Measurements from ENCODE around the gene WDR45B. TPM values are rescaled to one million over a fixed set of nuclear protein-coding genes. Genes with fewer than 3 reads are reported as not detected.

The WDR45B gene
- total RNA-seq, 3 donors from 2014 or later: 74.2 to 118 (median 83.9) TPM

DNA sequence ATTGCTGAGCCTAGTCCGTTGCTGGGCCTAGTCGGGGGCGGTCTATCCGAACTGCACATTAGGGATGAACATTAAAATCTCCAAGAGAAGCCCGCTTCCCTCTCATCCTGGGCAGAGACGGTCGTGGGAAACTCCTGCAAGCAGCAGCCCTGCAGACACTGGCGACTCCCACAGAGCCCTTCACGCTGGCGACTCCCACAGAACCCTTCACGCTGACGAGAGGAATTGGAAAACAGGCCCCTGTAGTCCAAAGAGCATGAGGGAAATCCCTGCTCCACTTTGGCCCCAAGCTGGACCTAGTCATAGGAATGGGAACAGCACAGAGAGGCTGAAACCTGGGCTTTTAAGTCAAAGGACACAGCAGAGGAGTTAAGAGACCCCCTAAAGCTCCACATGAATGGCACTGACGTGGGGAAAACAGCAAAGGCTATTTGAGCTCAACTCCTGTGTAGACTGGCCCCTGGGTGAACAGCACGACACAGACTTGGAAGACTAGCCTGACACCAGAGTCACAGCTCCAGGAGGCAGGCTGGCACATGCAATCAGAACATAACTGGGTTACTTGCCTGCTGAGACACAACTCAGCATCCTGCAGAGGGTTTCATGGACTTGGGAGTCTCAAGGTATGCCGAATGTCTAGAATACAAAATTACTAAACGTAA is 42.2 kb downstream of the WDR45B start:
- H3K4me3 ChIP-seq: no peak overlapping the region
- H3K4me1 ChIP-seq: no peaks in the 10 kb centered on the region
- H3K27ac ChIP-seq: no peak overlapping the region
- no peak for TF ChIP-seq POLR2AphosphoS5 (IDR thresholded peaks at IDR 0.05)
- TF ChIP-seq, protein P1, sequence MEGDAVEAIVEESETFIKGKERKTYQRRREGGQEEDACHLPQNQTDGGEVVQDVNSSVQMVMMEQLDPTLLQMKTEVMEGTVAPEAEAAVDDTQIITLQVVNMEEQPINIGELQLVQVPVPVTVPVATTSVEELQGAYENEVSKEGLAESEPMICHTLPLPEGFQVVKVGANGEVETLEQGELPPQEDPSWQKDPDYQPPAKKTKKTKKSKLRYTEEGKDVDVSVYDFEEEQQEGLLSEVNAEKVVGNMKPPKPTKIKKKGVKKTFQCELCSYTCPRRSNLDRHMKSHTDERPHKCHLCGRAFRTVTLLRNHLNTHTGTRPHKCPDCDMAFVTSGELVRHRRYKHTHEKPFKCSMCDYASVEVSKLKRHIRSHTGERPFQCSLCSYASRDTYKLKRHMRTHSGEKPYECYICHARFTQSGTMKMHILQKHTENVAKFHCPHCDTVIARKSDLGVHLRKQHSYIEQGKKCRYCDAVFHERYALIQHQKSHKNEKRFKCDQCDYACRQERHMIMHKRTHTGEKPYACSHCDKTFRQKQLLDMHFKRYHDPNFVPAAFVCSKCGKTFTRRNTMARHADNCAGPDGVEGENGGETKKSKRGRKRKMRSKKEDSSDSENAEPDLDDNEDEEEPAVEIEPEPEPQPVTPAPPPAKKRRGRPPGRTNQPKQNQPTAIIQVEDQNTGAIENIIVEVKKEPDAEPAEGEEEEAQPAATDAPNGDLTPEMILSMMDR (IDR thresholded peaks at IDR 0.05): no peak
- no peak for TF ChIP-seq POLR2A (IDR thresholded peaks at IDR 0.05)
- intact Hi-C loops (cut with DNase I; ENCODE audit: low total_unique reads): no loop called here
- no peak for DNase-seq (ENCODE audit: low spot score in 2 of 2)
- H3K27me3 ChIP-seq: no peaks in the 10 kb centered on the region
- peaks cover 4% of the 10 kb centered on the region for H3K36me3 ChIP-seq
- no peaks in the 10 kb centered on the region for H3K9me3 ChIP-seq

GRCh38 chr17:82604532-82604931 is 43.7 kb downstream of the WDR45B start:
- Histone ChIP-seq H3K27me3 (no peaks in the 10 kb centered on the region), H3K4me1 (no peaks in the 10 kb centered on the region), H3K4me3 (no peak overlapping the region), H3K36me3 (peaks cover 4% of the 10 kb centered on the region), H3K27ac (no peak overlapping the region), H3K9me3 (no peaks in the 10 kb centered on the region)
- intact Hi-C loops (cut with DNase I; ENCODE audit: low total_unique reads): no loop called here
- no peak for DNase-seq (ENCODE audit: low spot score in 2 of 2)
- no peak for TF ChIP-seq POLR2A (IDR thresholded peaks at IDR 0.05)
- no peak for TF ChIP-seq POLR2AphosphoS5 (IDR thresholded peaks at IDR 0.05)
- TF ChIP-seq, protein P1 (IDR thresholded peaks at IDR 0.05): no peak

- intact Hi-C loops (cut with DNase I; ENCODE audit: low total_unique reads): no loop called here
- H3K4me1 ChIP-seq: no peaks in the 10 kb centered on the region
- TF ChIP-seq POLR2AphosphoS5 (IDR thresholded peaks at IDR 0.05) (peak in 2 of 3 donors; percentile 27 to 44), POLR2A (IDR thresholded peaks at IDR 0.05) (no peak)
- TF ChIP-seq, protein P1 (IDR thresholded peaks at IDR 0.05): no peak
- H3K27me3 ChIP-seq: no peaks in the 10 kb centered on the region
- no peak for DNase-seq (ENCODE audit: low spot score in 2 of 2)
- H3K36me3 ChIP-seq: peaks cover 4% of the 10 kb centered on the region
- H3K9me3 ChIP-seq: no peaks in the 10 kb centered on the region
- no peak overlapping the region for H3K4me3 ChIP-seq
- H3K27ac ChIP-seq: peak overlapping the region in 1 of 2 donors; percentile 2
Measured at GRCh38 chr17:82603981-82604448, 44.2 kb downstream of the WDR45B start.

GRCh38 chr17:82602986-82603710 is 45.1 kb downstream of the WDR45B start:
- H3K27ac ChIP-seq: no peak overlapping the region
- no peaks in the 10 kb centered on the region for H3K9me3 ChIP-seq
- TF ChIP-seq POLR2A (IDR thresholded peaks at IDR 0.05) (no peak), POLR2AphosphoS5 (IDR thresholded peaks at IDR 0.05) (no peak)
- TF ChIP-seq, protein P1 (IDR thresholded peaks at IDR 0.05): no peak
- no peak overlapping the region for H3K4me3 ChIP-seq
- H3K27me3 ChIP-seq: no peaks in the 10 kb centered on the region
- DNase-seq (ENCODE audit: low spot score in 2 of 2): no peak
- H3K36me3 ChIP-seq: peaks cover 4% of the 10 kb centered on the region
- intact Hi-C loops (cut with DNase I; ENCODE audit: low total_unique reads): no loop called here
- H3K4me1 ChIP-seq: no peaks in the 10 kb centered on the region

- TF ChIP-seq POLR2A (IDR thresholded peaks at IDR 0.05) (no peak), POLR2AphosphoS5 (IDR thresholded peaks at IDR 0.05) (no peak)
- TF ChIP-seq, protein P1 (IDR thresholded peaks at IDR 0.05): no peak
- H3K4me1 ChIP-seq: no peaks in the 10 kb centered on the region
- no peak overlapping the region for H3K4me3 ChIP-seq
- H3K9me3 ChIP-seq: no peaks in the 10 kb centered on the region
- DNase-seq (ENCODE audit: low spot score in 2 of 2): no peak
- peaks cover 4% of the 10 kb centered on the region for H3K36me3 ChIP-seq
- intact Hi-C loops (cut with DNase I; ENCODE audit: low total_unique reads): no loop called here
- peak overlapping the region in 1 of 2 donors; percentile 4 for H3K27ac ChIP-seq
- no peaks in the 10 kb centered on the region for H3K27me3 ChIP-seq
Measured at GRCh38 chr17:82602487-82602886, 45.8 kb downstream of the WDR45B start.

Data from breast epithelium (tissue), 4 donors.